SK-N-SH treated with all-trans-retinoic acid at 6 μM for 48 hours (cell line): ENCODE data around the gene IDH3B.

Experiments
- OSR1 ChIP-seq: fragments of 250-450 bp; sonication (Bioruptor Pico); IDR thresholded peaks from 2 replicates; pipeline ENCODE4 v1.8.0; 2022; ENCODE audit warnings: moderate library complexity, mild to moderate bottlenecking, inconsistent platforms
- RARB ChIP-seq: fragments of 250-450 bp; sonication (Bioruptor Pico); IDR thresholded peaks from 2 replicates; pipeline ENCODE4 v1.8.0; 2021; ENCODE audit warnings: mild to moderate bottlenecking, moderate library complexity
- ZFP30 ChIP-seq: fragments of 450-650 bp; formaldehyde crosslinking; IDR thresholded peaks from 2 replicates; pipeline ENCODE4 v1.5.0; 2022; ENCODE audit warnings: mild to moderate bottlenecking, moderate library complexity
- ZNF8 ChIP-seq: fragments of 450-650 bp; formaldehyde crosslinking; IDR thresholded peaks from 2 replicates; pipeline ENCODE4 v1.5.0; 2020; ENCODE audit warnings: mild to moderate bottlenecking, moderate library complexity
- TF ChIP-seq, protein P1 (sequence below): fragments of 250-450 bp; sonication (Bioruptor Pico); IDR thresholded peaks from 2 replicates; pipeline ENCODE4 v1.8.0; 2020; ENCODE audit warnings: mild to moderate bottlenecking, moderate library complexity, borderline replicate concordance

DNA sequence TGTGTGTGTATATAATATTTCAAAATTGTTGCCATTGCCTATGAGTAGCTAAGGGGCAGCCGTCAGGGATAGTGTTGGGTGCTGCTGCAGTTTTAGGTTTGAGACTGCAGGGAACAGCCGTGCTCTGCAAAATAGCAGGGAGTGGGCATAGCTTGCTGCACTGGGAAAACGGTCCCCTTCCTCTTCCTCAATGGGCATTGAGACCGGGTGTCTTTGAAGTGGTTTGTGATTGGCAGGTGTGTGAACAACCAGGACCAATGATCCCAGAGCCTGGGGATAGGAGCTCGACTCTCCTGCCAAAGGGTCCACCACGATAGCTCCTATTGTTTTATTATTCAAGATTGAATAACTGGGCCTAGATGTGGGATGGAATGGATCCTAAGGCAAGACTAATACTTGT is 23.5 kb upstream of the IDH3B start:
- no peak for TF ChIP-seq RARB
- no peak for TF ChIP-seq ZNF8 (CRISPR knock-in tag)
- TF ChIP-seq OSR1 (CRISPR knock-in tag): no peak
- no peak for TF ChIP-seq ZFP30 (CRISPR knock-in tag)
- TF ChIP-seq, protein P1, sequence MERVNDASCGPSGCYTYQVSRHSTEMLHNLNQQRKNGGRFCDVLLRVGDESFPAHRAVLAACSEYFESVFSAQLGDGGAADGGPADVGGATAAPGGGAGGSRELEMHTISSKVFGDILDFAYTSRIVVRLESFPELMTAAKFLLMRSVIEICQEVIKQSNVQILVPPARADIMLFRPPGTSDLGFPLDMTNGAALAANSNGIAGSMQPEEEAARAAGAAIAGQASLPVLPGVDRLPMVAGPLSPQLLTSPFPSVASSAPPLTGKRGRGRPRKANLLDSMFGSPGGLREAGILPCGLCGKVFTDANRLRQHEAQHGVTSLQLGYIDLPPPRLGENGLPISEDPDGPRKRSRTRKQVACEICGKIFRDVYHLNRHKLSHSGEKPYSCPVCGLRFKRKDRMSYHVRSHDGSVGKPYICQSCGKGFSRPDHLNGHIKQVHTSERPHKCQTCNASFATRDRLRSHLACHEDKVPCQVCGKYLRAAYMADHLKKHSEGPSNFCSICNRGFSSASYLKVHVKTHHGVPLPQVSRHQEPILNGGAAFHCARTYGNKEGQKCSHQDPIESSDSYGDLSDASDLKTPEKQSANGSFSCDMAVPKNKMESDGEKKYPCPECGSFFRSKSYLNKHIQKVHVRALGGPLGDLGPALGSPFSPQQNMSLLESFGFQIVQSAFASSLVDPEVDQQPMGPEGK (CRISPR knock-in tag): no peak
